CD4-positive, alpha-beta T cell treated with Interferon gamma for 1 hour (primary cell): ENCODE results near the gene DNAAF3.

ENCODE experiments used
- DNase-seq: peaks from one replicate; pipeline ENCODE4 v3.0.0-alpha.2; 2020

The DNAAF3 gene

GRCh38 chr19:55115446-55116065, 50.9 kb downstream of the DNAAF3 start:
- no peak for DNase-seq

DNA sequence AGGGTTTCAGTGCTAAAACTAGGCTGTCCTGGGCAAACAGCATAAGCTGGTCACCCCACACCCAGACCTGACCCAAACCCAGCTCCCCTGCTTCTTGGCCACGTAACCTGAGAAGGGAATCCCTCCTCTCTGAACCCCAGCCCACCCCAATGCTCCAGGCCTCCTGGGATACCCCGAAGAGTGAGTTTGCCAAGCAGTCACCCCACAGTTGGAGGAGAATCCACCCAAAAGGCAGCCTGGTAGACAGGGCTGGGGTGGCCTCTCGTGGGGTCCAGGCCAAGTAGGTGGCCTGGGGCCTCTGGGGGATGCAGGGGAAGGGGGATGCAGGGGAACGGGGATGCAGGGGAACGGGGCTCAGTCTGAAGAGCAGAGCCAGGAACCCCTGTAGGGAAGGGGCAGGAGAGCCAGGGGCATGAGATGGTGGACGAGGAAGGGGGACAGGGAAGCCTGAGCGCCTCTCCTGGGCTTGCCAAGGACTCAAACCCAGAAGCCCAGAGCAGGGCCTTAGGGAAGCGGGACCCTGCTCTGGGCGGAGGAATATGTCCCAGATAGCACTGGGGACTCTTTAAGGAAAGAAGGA, 51.8 kb downstream of the DNAAF3 start:
- DNase-seq, result no peak

DNA sequence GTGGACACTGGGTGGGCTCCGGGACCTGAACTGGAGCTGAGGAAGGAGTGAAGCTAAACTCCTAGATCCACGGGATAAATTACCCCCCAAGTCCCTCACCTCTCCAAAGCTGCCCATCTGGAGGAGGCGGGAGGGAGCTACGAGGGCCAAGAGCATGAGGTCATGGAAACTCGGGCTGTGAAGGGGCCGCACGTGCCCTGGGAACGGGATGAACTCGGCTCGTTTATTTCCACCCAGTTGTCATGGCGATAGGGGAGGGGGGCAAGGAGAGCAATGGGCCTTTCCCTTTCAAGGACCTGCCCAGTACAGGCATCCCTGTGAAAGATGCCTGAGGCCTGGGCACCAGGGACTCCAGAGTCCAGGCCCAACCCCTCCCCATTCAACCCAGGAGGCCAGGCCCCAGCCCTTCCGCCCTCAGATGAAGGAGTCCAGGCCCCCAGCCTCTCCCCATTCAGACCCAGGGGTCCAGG, 52.8 kb downstream of the DNAAF3 start:
- no peak for DNase-seq

DNA sequence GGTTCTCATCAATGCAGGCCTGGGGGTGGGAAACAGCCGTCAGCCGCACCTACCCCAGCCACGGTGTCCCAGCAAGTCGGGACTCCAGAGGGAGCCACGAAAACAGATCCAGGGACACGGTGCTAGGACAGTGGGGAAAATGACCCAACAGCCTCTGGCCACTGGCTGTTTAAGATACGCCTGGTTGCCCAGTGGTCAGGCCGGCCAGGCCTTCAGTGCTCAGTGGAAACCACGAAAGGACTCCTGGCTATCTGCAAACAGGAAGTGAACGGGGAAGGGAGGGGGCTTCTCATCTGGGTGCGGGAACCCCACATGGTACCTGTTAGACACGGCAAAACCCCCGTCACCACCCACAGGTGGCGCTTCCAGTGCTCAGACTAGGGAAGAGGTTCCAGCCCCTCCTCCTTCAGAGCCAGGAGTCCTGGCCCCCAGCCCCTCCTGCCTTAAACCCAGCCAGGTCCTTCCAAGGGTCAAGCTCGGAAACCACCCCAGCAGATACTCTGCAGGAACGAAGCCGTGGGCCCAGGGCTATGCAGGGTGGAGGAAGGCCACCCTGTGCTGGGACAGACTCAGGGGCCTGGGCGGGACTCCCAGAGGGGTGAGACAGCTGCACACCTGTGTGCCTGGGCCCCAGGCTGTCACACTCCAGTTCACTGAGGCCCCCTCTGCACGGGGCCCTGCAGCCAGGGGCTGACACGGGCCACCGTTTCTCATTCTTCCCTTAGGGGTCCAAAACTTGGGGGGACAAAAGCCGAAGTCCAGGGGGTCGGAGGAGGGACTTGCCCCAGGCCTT, 53.4 kb downstream of the DNAAF3 start:
- no peak for DNase-seq

DNA sequence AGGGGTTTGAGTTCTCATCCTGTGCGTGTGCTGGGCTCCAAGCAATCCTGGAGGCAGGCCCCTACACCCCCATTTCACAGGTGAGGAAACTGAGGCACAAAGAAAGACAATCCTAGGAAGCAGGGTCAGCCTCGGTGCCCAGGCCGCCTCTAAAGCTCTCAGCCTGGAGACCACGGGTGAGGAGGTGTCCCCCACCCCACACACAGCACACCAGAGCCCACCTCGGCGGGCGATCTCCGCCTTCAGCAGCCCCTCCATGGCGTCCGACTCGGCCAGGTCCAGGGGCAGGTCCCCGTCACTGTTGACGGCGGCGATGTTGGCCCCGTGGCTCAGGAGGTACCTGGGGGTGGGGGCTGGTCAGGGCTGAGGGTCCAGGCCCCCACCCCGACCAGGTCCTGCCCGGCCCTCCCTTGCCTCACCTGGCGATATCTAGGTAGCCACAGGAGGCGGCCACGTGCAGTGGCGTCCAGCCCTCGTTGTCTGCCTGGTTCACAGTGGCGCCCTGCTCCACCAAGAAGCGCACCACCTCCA, 54.1 kb downstream of the DNAAF3 start:
- DNase-seq, result no peak

DNA sequence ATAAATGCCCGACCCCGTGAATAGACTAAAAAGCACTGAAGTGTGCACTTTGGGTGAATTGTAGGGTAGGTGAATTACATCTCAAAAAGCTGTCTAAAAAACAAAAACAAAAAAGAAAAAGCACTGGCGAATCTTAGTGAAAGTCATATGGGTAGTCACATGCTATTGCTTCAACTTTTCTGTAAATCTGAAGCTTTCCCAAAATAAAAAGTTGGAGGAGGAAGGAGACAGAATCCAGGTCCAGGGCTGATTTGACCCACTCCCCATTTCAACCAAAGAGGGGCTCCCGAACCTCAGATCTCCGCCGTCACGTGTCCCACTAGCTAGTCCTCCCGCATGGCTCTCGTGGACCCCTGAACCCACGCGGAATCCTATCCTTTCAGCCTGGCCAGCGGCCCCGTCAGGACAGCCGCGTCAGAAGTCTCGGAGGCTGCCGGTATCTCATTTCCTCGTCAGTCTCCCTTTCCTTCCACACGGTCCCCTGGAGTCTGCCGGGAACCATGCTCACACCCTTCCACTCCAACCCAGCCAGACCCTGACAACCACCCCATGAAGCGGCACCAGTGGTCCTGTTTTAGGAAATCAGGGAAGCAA, 55.1 kb downstream of the DNAAF3 start:
- no peak for DNase-seq

- DNase-seq, result no peak
These were observed 56.7 kb downstream of the DNAAF3 start for GRCh38 chr19:55109527-55110291.
